22Rv1 (cell line): Measurements from ENCODE around the gene WDR64.
A peak's percentile ranks its signal among the peaks of the same experiment; 100 is the strongest.

Source experiments
- H3K27ac ChIP-seq: fragments of 450-650 bp; 2 replicates; pipeline ENCODE4 v1.5.1; 2017
- CTCF ChIP-seq: fragments of 450-650 bp; IDR thresholded peaks from 2 replicates; pipeline ENCODE4 v1.5.1; 2017; ENCODE audit warnings: mild to moderate bottlenecking
- ZFX ChIP-seq: fragments of 450-650 bp; IDR thresholded peaks from 2 replicates; pipeline ENCODE4 v1.6.1; 2017; ENCODE audit warnings: antibody characterized with exemption, borderline replicate concordance

The WDR64 gene

GRCh38 chr1:241617426-241617825 is 34.7 kb upstream of the WDR64 start:
- TF ChIP-seq ZFX (no peak), CTCF (no peak)
- no peak overlapping the region for H3K27ac ChIP-seq

GRCh38 chr1:241622669-241623068 is 29.4 kb upstream of the WDR64 start:
- no peak overlapping the region for H3K27ac ChIP-seq
- no peak for TF ChIP-seq ZFX
- TF ChIP-seq CTCF: no peak

- H3K27ac ChIP-seq: no peak overlapping the region
Measured at GRCh38 chr1:241624935-241625334, 27.1 kb upstream of the WDR64 start.

GRCh38 chr1:241627453-241628259 is 24.4 kb upstream of the WDR64 start:
- no peak for TF ChIP-seq ZFX
- TF ChIP-seq CTCF: peak; percentile 88
- H3K27ac ChIP-seq: no peak overlapping the region

More at GRCh38 chr1:241624935-241625334, 27.1 kb upstream of the WDR64 start:
- TF ChIP-seq ZFX (no peak), CTCF (no peak)

GRCh38 chr1:241630005-241630404 is 22.1 kb upstream of the WDR64 start:
- H3K27ac ChIP-seq: no peak overlapping the region

GRCh38 chr1:241630476-241630875 is 21.6 kb upstream of the WDR64 start:
- H3K27ac ChIP-seq: no peak overlapping the region
- no peak for TF ChIP-seq ZFX
- no peak for TF ChIP-seq CTCF

More at GRCh38 chr1:241630005-241630404, 22.1 kb upstream of the WDR64 start:
- TF ChIP-seq ZFX (no peak), CTCF (no peak)

GRCh38 chr1:241630899-241631298 is 21.2 kb upstream of the WDR64 start:
- no peak overlapping the region for H3K27ac ChIP-seq
- TF ChIP-seq CTCF: no peak
- TF ChIP-seq ZFX: no peak
